WTC11 (cell line): Measurements from ENCODE around the gene MAML2.

Experiments used
- JUN ChIP-seq: sonication (generic); formaldehyde crosslinking; IDR thresholded peaks from 2 replicates; pipeline ENCODE4 v1.8.0; 2023; ENCODE audit warnings: mild to moderate bottlenecking, missing genetic modification reagents
- NR1H2 ChIP-seq: sonication (generic); formaldehyde crosslinking; IDR thresholded peaks from 2 replicates; pipeline ENCODE4 v1.9.0; 2021; ENCODE audit warnings: mild to moderate bottlenecking, moderate library complexity, missing genetic modification reagents
- TP53 ChIP-seq: sonication (generic); formaldehyde crosslinking; IDR thresholded peaks from 2 replicates; pipeline ENCODE4 v1.8.1; 2023; ENCODE audit warnings: mild to moderate bottlenecking, missing genetic modification reagents
- ZNF219 ChIP-seq: sonication (generic); formaldehyde crosslinking; IDR thresholded peaks from 2 replicates; pipeline ENCODE4 v1.8.0; 2023; ENCODE audit warnings: missing genetic modification reagents, mild to moderate bottlenecking, borderline replicate concordance
- ZNF263 ChIP-seq: sonication (generic); formaldehyde crosslinking; IDR thresholded peaks from 2 replicates; pipeline ENCODE4 v1.8.1; 2022; ENCODE audit warnings: low read depth, mild to moderate bottlenecking, moderate library complexity, missing genetic modification reagents
- TF ChIP-seq, protein P1 (sequence below): fragments of 200-600 bp; IDR thresholded peaks from 2 replicates; pipeline ENCODE4 v1.8.0; 2022; ENCODE audit warnings: antibody characterized with exemption

DNA sequence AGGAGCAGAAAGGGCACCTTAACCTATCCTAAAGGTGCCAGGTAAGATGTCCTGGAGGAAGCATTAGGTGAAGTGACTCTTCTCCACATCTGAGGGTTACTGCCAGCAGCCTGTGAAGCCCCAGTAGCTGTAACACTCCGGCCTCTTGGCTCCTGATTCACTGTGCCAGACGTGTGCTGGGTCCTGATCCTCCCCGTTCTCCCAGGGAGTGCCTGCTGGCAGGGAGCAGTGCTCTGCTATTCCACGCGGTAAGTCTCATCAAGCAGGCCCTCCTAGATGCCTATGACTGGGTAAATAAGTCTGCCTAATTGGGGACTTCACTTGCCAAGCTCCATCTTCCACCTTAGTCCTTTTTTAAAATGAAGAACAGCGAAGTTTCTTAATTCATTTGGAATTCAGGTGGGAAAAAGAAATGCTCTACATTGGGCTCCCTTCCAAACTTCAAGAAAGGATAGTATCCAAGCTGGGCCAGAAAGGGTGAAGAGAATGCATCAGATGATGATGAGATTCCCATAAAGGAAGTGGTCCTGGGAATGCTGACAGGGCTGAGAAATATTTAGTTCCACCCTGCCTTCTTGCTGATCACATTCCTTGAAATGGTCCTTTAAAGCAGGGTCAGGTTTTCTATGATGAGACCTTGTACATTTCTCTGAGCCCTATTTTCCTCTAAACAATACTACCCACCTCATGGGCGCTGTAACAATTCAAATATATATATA lies 188.0 kb downstream of the MAML2 start:
- TF ChIP-seq, protein P1, sequence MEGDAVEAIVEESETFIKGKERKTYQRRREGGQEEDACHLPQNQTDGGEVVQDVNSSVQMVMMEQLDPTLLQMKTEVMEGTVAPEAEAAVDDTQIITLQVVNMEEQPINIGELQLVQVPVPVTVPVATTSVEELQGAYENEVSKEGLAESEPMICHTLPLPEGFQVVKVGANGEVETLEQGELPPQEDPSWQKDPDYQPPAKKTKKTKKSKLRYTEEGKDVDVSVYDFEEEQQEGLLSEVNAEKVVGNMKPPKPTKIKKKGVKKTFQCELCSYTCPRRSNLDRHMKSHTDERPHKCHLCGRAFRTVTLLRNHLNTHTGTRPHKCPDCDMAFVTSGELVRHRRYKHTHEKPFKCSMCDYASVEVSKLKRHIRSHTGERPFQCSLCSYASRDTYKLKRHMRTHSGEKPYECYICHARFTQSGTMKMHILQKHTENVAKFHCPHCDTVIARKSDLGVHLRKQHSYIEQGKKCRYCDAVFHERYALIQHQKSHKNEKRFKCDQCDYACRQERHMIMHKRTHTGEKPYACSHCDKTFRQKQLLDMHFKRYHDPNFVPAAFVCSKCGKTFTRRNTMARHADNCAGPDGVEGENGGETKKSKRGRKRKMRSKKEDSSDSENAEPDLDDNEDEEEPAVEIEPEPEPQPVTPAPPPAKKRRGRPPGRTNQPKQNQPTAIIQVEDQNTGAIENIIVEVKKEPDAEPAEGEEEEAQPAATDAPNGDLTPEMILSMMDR, result no peak
- TF ChIP-seq NR1H2 (CRISPR knock-in tag), result no peak
- TF ChIP-seq ZNF219 (CRISPR knock-in tag), result no peak
- TF ChIP-seq ZNF263 (CRISPR knock-in tag), result no peak
- no peak for TF ChIP-seq TP53 (CRISPR knock-in tag)
- TF ChIP-seq JUN (CRISPR knock-in tag), result no peak
